Measurements from ENCODE around the gene MIDN.

MIDN gene

GRCh38 chr19:1252221-1252820 lies 3.9 kb downstream of the MIDN start:
- no peaks in the 10 kb centered on the region for H3K27me3 ChIP-seq (ENCODE audit: control insufficient read depth, low read length)
- peaks cover 71% of the 10 kb centered on the region for H3K36me3 ChIP-seq (ENCODE audit: control insufficient read depth, low read length)
- peak overlapping the region; percentile 94 for H3K4me2 ChIP-seq (ENCODE audit: low read length)
- H3F3A ChIP-seq (ENCODE audit: control insufficient read depth, insufficient read depth): peaks cover 20% of the 10 kb centered on the region
- H3K9me3 ChIP-seq (ENCODE audit: control insufficient read depth, insufficient read depth, low read length): no peaks in the 10 kb centered on the region
- peaks cover 64% of the 10 kb centered on the region for H3K79me2 ChIP-seq (ENCODE audit: control insufficient read depth, low read length)
- no peaks in the 10 kb centered on the region for H3K9me2 ChIP-seq (replicated peaks; ENCODE audit: control insufficient read depth, low read length)
- H3K4me1 ChIP-seq (ENCODE audit: control insufficient read depth, low read length): peaks cover 65% of the 10 kb centered on the region
- peaks cover 11% of the 10 kb centered on the region; the same call in 1 of the 2 replicates for H4K20me1 ChIP-seq (ENCODE audit: control insufficient read depth, insufficient read depth, low read depth, low read length)
- H3K27ac ChIP-seq (ENCODE audit: low read depth, low read length): peak overlapping the region; percentile 94
- H3K4me3 ChIP-seq (ENCODE audit: low read length): peak overlapping the region; percentile 96
- TF ChIP-seq EZH2phosphoT487 (IDR thresholded peaks at IDR 0.05; ENCODE audit: borderline replicate concordance, low read length): no peak
- TF ChIP-seq, protein P1, sequence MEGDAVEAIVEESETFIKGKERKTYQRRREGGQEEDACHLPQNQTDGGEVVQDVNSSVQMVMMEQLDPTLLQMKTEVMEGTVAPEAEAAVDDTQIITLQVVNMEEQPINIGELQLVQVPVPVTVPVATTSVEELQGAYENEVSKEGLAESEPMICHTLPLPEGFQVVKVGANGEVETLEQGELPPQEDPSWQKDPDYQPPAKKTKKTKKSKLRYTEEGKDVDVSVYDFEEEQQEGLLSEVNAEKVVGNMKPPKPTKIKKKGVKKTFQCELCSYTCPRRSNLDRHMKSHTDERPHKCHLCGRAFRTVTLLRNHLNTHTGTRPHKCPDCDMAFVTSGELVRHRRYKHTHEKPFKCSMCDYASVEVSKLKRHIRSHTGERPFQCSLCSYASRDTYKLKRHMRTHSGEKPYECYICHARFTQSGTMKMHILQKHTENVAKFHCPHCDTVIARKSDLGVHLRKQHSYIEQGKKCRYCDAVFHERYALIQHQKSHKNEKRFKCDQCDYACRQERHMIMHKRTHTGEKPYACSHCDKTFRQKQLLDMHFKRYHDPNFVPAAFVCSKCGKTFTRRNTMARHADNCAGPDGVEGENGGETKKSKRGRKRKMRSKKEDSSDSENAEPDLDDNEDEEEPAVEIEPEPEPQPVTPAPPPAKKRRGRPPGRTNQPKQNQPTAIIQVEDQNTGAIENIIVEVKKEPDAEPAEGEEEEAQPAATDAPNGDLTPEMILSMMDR (IDR thresholded peaks at IDR 0.05; ENCODE audit: low read depth, low read length, poor library complexity, severe bottlenecking): no peak

DNA sequence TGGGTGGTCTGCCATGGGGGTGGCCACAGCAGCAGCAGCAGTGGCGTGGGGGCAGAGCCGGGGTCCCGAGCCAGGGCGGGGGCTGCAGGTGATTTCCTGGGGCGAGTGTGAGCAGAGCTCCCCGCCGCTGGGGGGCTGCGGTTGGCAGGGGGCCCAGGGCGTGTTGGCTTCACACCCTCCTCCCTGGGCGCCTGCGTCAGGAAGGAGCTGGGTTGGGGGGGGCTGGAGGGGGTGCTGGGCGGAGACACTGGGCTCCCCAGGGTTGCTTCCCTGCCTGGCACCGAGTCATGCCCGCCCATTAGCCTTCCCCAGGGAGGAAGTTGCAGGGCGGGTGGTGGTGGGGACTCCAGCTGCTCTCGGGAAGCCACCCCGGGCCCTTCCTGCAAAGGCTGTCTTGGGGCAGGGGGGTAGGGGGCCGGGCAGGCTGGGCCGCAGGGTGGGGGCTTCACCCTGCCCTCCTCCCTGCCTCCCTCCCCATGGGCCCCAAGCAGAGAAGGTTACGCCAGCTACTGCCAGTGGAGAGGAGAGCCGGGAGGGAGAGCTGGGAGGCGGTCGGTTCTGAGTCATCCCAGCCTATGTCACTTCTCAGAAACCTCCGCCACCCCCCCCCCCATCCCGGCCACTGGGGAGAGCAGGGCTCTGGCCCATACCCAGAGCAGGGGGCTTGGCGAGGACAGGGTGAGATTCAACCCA lies 4.6 kb downstream of the MIDN start:
- TF ChIP-seq, protein P1 (IDR thresholded peaks at IDR 0.05; ENCODE audit: low read depth, low read length, poor library complexity, severe bottlenecking): peak; percentile 34
- no peak for TF ChIP-seq EZH2phosphoT487 (IDR thresholded peaks at IDR 0.05; ENCODE audit: borderline replicate concordance, low read length)
- Histone ChIP-seq H3K36me3 (ENCODE audit: control insufficient read depth, low read length) (peaks cover 74% of the 10 kb centered on the region), H3K4me1 (ENCODE audit: control insufficient read depth, low read length) (peaks cover 66% of the 10 kb centered on the region), H3K4me2 (ENCODE audit: low read length) (peak overlapping the region; percentile 94), H3K9me3 (ENCODE audit: control insufficient read depth, insufficient read depth, low read length) (no peaks in the 10 kb centered on the region), H3K27me3 (ENCODE audit: control insufficient read depth, low read length) (no peaks in the 10 kb centered on the region), H4K20me1 (ENCODE audit: control insufficient read depth, insufficient read depth, low read depth, low read length) (peaks cover 11% of the 10 kb centered on the region; the same call in 1 of the 2 replicates), H3K4me3 (ENCODE audit: low read length) (peak overlapping the region; percentile 96), H3K9me2 (replicated peaks; ENCODE audit: control insufficient read depth, low read length) (no peaks in the 10 kb centered on the region), H3K27ac (ENCODE audit: low read depth, low read length) (peak overlapping the region; percentile 94), H3K79me2 (ENCODE audit: control insufficient read depth, low read length) (peaks cover 67% of the 10 kb centered on the region), H3F3A (ENCODE audit: control insufficient read depth, insufficient read depth) (peaks cover 25% of the 10 kb centered on the region)

- H3K9me3 ChIP-seq (ENCODE audit: control insufficient read depth, insufficient read depth, low read length): no peaks in the 10 kb centered on the region
- no peaks in the 10 kb centered on the region for H3K27me3 ChIP-seq (ENCODE audit: control insufficient read depth, low read length)
- H3K36me3 ChIP-seq (ENCODE audit: control insufficient read depth, low read length): peaks cover 78% of the 10 kb centered on the region
- H3K27ac ChIP-seq (ENCODE audit: low read depth, low read length): peak overlapping the region; percentile 94
- peaks cover 11% of the 10 kb centered on the region; the same call in 1 of the 2 replicates for H4K20me1 ChIP-seq (ENCODE audit: control insufficient read depth, insufficient read depth, low read depth, low read length)
- no peak for TF ChIP-seq EZH2phosphoT487 (IDR thresholded peaks at IDR 0.05; ENCODE audit: borderline replicate concordance, low read length)
- TF ChIP-seq, protein P1 (IDR thresholded peaks at IDR 0.05; ENCODE audit: low read depth, low read length, poor library complexity, severe bottlenecking): no peak
- H3F3A ChIP-seq (ENCODE audit: control insufficient read depth, insufficient read depth): peaks cover 30% of the 10 kb centered on the region
- no peaks in the 10 kb centered on the region for H3K9me2 ChIP-seq (replicated peaks; ENCODE audit: control insufficient read depth, low read length)
- peaks cover 72% of the 10 kb centered on the region for H3K79me2 ChIP-seq (ENCODE audit: control insufficient read depth, low read length)
- peak overlapping the region; percentile 94 for H3K4me2 ChIP-seq (ENCODE audit: low read length)
- H3K4me3 ChIP-seq (ENCODE audit: low read length): peak overlapping the region; percentile 96
- H3K4me1 ChIP-seq (ENCODE audit: control insufficient read depth, low read length): peaks cover 70% of the 10 kb centered on the region
These were observed 5.2 kb downstream of the MIDN start for GRCh38 chr19:1253514-1254080.
